PFSK-1 (cell line): ENCODE measurements around the gene CDCA5.

Experiments used
- FOXP2 ChIP-seq: optimal IDR thresholded peaks from 2 replicates; pipeline ENCODE3; 2011; ENCODE audit warnings: borderline replicate concordance, control low read depth, inconsistent platforms; ENCODE audit not compliant: insufficient read depth; ENCODE audit errors: extremely low read length, extremely low read depth
- POLR2AphosphoS5 ChIP-seq: IDR thresholded peaks from 2 replicates; pipeline ENCODE4 v1.6.1; 2012; ENCODE audit warnings: low read depth, mild to moderate bottlenecking, control low read depth, low read length, moderate library complexity
- SIN3A ChIP-seq: IDR thresholded peaks from 2 replicates; pipeline ENCODE4 v1.6.1; 2012; ENCODE audit warnings: mild to moderate bottlenecking, low read length, moderate library complexity, borderline replicate concordance; ENCODE audit not compliant: insufficient read depth
- TAF1 ChIP-seq: IDR thresholded peaks from 2 replicates; pipeline ENCODE4 v1.6.1; 2012; ENCODE audit warnings: low read length, control low read depth, borderline replicate concordance; ENCODE audit not compliant: insufficient read depth
- TF ChIP-seq, protein P1 (sequence below), 2 experiments: IDR thresholded peaks; 2 replicates each; pipeline versions ENCODE4 v1.6.1 to v1.8.0; 2011 to 2012; ENCODE audit warnings: low read depth in 2 of 2, low read length in 2 of 2, control low read depth in 1 of 2, inconsistent platforms in 1 of 2, mild to moderate bottlenecking in 1 of 2, moderate library complexity in 1 of 2; ENCODE audit not compliant: insufficient read depth in 1 of 2

Gene CDCA5

GRCh38 chr11:65127473-65128181, 43.8 kb upstream of the CDCA5 start:
- TF ChIP-seq, protein P1, sequence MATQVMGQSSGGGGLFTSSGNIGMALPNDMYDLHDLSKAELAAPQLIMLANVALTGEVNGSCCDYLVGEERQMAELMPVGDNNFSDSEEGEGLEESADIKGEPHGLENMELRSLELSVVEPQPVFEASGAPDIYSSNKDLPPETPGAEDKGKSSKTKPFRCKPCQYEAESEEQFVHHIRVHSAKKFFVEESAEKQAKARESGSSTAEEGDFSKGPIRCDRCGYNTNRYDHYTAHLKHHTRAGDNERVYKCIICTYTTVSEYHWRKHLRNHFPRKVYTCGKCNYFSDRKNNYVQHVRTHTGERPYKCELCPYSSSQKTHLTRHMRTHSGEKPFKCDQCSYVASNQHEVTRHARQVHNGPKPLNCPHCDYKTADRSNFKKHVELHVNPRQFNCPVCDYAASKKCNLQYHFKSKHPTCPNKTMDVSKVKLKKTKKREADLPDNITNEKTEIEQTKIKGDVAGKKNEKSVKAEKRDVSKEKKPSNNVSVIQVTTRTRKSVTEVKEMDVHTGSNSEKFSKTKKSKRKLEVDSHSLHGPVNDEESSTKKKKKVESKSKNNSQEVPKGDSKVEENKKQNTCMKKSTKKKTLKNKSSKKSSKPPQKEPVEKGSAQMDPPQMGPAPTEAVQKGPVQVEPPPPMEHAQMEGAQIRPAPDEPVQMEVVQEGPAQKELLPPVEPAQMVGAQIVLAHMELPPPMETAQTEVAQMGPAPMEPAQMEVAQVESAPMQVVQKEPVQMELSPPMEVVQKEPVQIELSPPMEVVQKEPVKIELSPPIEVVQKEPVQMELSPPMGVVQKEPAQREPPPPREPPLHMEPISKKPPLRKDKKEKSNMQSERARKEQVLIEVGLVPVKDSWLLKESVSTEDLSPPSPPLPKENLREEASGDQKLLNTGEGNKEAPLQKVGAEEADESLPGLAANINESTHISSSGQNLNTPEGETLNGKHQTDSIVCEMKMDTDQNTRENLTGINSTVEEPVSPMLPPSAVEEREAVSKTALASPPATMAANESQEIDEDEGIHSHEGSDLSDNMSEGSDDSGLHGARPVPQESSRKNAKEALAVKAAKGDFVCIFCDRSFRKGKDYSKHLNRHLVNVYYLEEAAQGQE (IDR thresholded peaks at IDR 0.05; ENCODE audit: insufficient read depth in 1 of 2, low read depth in 2 of 2, low read length in 2 of 2): no peak
- TF ChIP-seq FOXP2: no peak
- no peak for TF ChIP-seq POLR2AphosphoS5
- no peak for TF ChIP-seq SIN3A

DNA sequence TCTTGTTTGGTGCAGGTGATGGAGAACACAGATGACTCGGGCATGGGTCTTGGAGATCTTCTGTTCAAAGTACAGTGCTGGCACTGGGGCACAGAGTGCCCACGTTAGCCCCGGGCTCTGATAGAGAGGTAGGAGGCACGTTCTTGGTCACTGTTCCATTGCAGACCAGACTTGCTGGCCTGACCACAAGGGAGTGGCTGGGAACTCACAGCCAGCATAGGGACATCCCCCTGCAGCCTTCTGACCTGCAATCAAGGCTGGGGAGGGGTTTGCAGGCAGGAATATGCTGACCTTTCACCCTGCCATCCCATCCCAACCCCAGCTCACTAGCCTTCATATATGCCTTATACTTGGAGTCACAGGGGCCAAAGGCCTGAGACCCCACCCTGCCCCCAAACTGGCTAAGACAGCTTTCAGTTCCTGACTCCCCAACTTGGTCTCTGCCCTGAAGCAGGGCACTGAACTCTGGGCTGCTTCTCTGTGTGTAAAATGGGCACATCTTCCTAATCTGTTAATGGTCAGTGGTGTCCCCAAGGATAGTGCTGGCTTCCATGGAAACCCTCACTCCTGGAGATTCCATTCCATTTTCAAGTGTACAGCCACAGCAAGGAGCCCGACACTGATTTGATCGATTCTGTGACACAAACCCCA, 42.9 kb upstream of the CDCA5 start:
- TF ChIP-seq POLR2AphosphoS5: no peak

DNA sequence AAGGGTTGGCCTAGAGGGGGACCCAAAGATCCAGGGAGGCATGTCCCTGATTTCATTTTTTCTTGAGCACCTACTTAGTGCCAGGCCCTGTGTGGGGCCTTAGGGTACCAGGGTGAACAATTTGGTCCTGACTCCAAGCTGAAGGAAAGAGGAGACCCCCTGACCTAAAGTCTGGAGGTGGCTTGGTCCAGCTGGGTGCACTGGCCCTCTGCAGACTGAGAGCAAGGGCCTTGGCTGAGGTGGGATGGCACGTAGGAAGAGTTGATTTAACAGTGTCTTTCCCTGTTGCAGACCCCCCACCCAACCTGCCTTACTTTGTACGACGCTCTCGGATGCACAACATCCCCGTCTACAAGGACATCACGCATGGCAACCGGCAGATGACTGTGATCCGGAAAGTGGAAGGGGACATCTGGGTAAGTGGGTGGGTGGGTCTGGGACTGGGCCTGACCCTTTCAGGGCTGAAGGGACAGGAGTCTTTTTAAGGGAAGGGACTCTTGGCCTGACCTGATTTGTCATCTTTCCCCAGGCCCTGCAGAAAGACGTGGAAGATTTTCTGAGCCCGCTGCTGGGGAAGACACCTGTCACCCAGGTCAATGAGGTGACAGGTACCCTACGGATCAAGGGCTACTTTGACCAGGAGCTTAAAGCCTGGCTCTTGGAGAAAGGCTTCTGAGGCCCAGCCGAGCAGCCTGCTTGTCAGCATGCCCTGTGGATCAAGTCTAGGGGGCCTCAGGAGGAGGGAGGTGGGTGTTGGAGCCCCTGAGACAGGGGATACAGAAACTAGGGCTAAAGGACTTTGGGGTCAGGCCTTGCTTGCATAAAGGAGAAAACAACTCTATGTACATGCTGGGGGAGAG, 41.6 kb upstream of the CDCA5 start:
- no peak for TF ChIP-seq TAF1

GRCh38 chr11:65124480-65125196, 40.8 kb upstream of the CDCA5 start:
- TF ChIP-seq SIN3A: no peak
- TF ChIP-seq FOXP2: no peak
- no peak for TF ChIP-seq POLR2AphosphoS5
- TF ChIP-seq, protein P1 (IDR thresholded peaks at IDR 0.05; ENCODE audit: insufficient read depth in 1 of 2, low read depth in 2 of 2, low read length in 2 of 2): no peak
- TF ChIP-seq TAF1: no peak

DNA sequence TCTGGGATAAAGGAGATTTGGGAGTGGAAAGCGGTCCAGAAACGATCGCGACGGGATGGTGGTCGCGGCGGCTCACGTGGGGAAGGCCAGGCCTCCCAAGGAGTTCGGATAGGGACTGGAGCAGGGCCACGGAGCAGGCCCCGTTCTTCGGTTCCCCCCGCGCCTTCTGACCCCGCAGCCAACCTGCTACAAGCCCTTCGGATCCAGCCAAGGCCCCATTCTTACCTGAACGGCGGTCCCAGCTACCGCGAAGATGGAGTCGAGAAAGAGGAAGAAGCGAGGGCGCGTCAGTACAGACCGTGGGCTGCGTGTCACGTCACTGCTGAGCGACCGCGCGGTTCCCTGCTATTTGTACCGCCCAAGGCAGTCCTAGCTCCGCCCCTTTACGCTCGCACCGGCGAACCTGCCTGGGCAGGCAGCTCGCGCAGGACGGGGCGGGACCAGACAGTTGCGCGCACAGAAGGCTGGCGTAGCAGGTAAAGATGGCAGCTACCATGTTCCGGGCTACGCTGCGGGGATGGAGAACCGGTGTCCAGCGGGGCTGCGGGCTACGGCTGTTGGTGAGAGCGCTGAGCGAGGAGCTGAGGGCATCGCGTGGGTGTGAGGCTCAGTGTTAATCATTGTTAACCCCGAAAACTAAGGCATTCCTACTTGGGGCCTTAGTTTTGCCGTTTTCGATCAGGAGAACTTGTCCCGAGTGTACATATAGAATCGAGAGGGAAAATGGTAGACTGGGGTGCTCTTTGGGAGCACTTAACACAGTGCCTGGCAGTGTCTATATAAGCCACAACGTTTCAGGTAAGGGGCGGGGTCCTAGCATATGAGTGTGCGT, 38.2 kb upstream of the CDCA5 start, which contains the start of the genes FAU and MRPL49:
Gene FAU (minus strand): TSS at position 270 of the 832 bp plus-strand sequence. CDS start 321 bp downstream, outside the sequence.
Gene MRPL49 (plus strand): TSS at position 457 of the 832 bp plus-strand sequence. CDS start 26 bp downstream, at position 483.
- TF ChIP-seq, protein P1 (IDR thresholded peaks at IDR 0.05; ENCODE audit: insufficient read depth in 1 of 2, low read depth in 2 of 2, low read length in 2 of 2): peak; percentile 3 to 29; a peak in 1 of 4 replicates
- TF ChIP-seq TAF1 (peak; percentile 92), FOXP2 (no peak), POLR2AphosphoS5 (peak; percentile 96), SIN3A (peak; percentile 56; the same call in 1 of the 2 replicates)
